ENCODE data around the gene ANKS1B. TPM values are rescaled to one million over a fixed set of nuclear protein-coding genes. Genes with fewer than 3 reads are reported as not detected.

ANKS1B gene
- total RNA-seq, 1 donor = 0.21 TPM

DNA sequence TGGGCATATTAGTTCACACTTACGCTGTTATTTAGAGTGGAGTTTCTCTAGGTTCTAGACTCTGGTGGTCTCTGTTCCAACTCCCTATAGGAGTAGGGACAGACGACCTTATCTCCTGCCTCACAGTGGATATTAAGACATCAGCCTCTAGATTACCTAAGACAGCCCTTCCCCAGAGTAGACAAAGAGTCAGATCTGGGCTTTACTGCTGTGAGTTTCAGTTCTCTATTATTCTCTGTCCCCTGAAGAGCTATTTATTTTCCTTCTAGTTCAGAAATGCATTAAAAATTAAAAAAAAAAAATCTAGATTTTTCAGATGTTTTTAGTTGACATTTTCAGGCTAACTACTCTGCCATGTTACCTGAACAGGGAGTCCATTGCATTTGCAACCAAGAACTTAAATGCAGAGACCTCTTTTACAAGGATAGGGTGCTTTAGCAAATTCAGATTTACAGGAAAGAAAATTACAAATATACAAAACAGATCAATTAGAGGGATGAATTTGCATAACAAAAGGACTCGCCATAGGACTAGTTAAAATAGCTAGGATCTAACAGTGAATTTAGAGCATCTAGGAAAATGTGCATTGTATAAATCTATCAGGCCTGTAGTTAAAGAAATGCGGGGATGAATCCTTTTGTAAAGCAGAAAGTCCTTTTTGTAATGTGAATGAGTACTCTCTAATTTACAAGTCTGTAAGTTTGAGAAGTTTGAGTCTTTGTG, 958.2 kb downstream of the ANKS1B start:
- Histone ChIP-seq H3K4me3 (ENCODE audit: low read length) (no peak overlapping the region), H3K9me3 (ENCODE audit: low read depth, low read length) (no peaks in the 10 kb centered on the region), H3K27me3 (ENCODE audit: insufficient read depth, low read length) (no peaks in the 10 kb centered on the region), H3K4me1 (ENCODE audit: insufficient read depth, low read length) (no peaks in the 10 kb centered on the region)

- Histone ChIP-seq H3K9me3 (ENCODE audit: low read depth, low read length) (no peaks in the 10 kb centered on the region), H3K4me3 (ENCODE audit: low read length) (no peak overlapping the region), H3K4me1 (ENCODE audit: insufficient read depth, low read length) (no peaks in the 10 kb centered on the region), H3K27me3 (ENCODE audit: insufficient read depth, low read length) (no peaks in the 10 kb centered on the region)
Measured at GRCh38 chr12:99024870-99025269, 959.9 kb downstream of the ANKS1B start.

DNA sequence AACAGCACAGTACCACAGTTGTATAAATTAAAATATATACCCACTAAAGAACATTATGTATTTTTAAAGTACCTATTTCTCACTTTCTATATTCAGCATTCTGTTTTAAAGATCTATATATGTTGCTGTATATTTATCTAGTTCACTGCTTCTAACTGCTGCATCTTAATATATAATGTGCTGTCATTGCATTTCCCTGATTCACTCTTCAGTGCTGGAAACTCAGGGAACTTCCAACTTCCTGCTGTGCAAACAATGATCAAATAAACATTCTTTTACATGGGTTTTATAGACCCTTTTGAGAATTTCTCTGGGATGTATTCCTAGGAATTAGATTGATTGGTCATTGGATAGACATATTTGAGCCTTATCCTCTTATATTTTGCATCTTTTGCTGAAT, 960.5 kb downstream of the ANKS1B start:
- H3K4me1 ChIP-seq (ENCODE audit: insufficient read depth, low read length) = no peaks in the 10 kb centered on the region
- H3K9me3 ChIP-seq (ENCODE audit: low read depth, low read length) = no peaks in the 10 kb centered on the region
- no peaks in the 10 kb centered on the region for H3K27me3 ChIP-seq (ENCODE audit: insufficient read depth, low read length)
- H3K4me3 ChIP-seq (ENCODE audit: low read length) = no peak overlapping the region

GRCh38 chr12:99020871-99021270, 963.9 kb downstream of the ANKS1B start:
- no peak overlapping the region for H3K4me3 ChIP-seq (ENCODE audit: low read length)
- H3K27me3 ChIP-seq (ENCODE audit: insufficient read depth, low read length) = no peaks in the 10 kb centered on the region
- no peaks in the 10 kb centered on the region for H3K9me3 ChIP-seq (ENCODE audit: low read depth, low read length)
- H3K4me1 ChIP-seq (ENCODE audit: insufficient read depth, low read length) = no peaks in the 10 kb centered on the region

DNA sequence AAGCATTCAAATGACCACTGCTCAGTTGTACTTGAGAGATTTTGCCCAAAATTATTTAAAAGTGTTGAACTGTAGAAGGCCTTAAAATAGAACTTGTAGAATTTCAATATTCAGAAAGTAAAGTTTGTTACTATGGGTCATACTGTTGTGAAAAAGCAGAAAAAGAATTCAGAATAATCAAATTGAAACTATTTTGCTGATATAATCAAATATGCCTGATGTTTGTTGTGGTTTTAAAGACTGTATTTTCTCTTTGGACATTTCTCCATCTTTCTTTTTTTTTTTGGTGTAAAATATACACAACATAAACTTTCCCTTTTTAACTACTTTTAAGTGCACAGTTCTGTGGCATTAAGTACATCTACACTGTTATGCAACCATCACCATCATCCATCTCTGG, 964.9 kb downstream of the ANKS1B start:
- no peak overlapping the region for H3K4me3 ChIP-seq (ENCODE audit: low read length)
- H3K9me3 ChIP-seq (ENCODE audit: low read depth, low read length) = no peaks in the 10 kb centered on the region
- H3K4me1 ChIP-seq (ENCODE audit: insufficient read depth, low read length) = no peaks in the 10 kb centered on the region
- no peaks in the 10 kb centered on the region for H3K27me3 ChIP-seq (ENCODE audit: insufficient read depth, low read length)

- H3K4me1 ChIP-seq (ENCODE audit: insufficient read depth, low read length) = no peaks in the 10 kb centered on the region
- H3K27me3 ChIP-seq (ENCODE audit: insufficient read depth, low read length) = no peaks in the 10 kb centered on the region
- no peak overlapping the region for H3K4me3 ChIP-seq (ENCODE audit: low read length)
- no peaks in the 10 kb centered on the region for H3K9me3 ChIP-seq (ENCODE audit: low read depth, low read length)
Measured at GRCh38 chr12:99017971-99018370, 966.8 kb downstream of the ANKS1B start.

DNA sequence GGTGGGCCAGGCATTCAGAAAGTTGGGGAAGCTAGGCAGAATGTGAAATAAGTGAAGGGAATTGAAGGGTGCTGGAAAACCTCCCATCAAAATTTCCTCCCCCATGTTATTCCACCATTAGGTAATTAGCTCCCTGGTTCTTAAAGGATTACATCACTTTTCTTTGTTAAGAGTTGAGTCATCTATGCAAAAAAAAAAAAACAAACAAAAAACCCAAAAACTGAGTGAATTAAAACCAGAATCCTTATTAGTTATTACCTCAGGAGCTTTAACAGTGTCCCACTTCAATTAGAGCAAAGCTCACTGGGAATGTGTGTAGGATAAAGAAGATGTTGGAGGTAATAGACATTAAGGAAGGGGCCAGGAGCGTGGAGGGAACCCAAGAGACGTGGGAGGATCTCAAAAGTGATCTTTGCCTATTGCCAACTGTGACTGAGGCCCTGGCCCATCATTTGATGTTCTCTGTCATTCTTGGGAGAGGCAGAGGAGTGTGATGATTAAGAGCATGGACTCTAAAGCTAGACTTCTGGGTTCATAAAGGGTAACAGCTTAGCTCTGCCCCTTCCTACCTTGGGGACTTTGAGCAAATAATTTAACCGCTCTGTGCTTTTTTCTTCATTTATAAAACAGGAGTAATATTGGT, 975.0 kb downstream of the ANKS1B start:
- Histone ChIP-seq H3K9me3 (ENCODE audit: low read depth, low read length) (no peaks in the 10 kb centered on the region), H3K4me3 (ENCODE audit: low read length) (no peak overlapping the region), H3K4me1 (ENCODE audit: insufficient read depth, low read length) (no peaks in the 10 kb centered on the region), H3K27me3 (ENCODE audit: insufficient read depth, low read length) (no peaks in the 10 kb centered on the region)

DNA sequence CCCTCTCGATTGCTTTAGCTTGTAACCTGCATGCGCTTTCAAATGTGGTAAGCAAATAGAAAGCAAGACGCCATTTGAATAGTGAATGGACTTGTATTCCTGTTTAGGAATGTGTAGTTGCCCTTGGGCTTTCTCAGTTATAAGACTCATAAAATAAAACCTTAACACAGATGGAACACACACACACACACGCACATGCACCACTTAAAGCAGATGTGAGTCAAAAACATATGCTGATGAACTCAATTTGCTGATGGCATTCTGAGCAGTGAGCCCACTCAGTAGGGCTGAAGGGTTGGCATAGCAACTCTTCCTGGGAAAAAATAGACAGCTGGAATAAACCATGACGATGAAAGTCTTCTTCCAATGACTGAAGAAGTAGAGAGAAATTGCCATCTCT, 979.1 kb downstream of the ANKS1B start:
- H3K4me3 ChIP-seq (ENCODE audit: low read length) = no peak overlapping the region
- no peaks in the 10 kb centered on the region for H3K4me1 ChIP-seq (ENCODE audit: insufficient read depth, low read length)
- H3K9me3 ChIP-seq (ENCODE audit: low read depth, low read length) = no peaks in the 10 kb centered on the region
- H3K27me3 ChIP-seq (ENCODE audit: insufficient read depth, low read length) = no peaks in the 10 kb centered on the region

DNA sequence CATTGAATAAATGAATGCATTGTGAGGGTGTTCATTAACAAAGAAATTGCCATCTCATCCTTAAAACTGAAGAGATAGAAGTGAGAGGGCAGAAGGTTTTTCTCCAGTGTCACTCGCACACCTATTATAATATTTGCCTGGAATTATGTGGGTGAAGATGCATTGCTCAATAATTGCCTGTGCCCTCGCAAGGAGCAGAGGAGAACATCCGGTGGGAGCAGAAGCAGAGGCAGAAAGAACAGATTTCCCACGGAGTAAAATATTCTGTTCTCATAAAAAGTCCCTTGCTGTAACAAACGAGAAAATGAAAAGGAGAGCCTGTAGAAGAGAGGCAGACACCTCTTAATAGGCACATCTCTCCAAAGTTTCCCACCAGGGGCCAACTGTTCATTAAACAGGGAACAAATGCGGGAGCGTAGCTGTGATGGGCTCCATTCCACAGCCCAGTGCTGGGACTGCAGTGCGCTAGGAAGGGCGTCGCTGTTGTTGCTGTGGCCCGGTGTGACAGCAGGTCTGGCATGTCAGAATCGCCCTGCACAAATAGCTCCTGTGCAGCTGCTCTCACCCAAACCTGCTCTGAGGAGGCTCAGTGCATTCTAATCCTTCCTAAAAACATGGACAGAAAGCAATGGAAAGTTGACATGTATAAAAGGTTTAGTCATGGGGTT, 979.8 kb downstream of the ANKS1B start:
- Histone ChIP-seq H3K4me3 (ENCODE audit: low read length) (no peak overlapping the region), H3K9me3 (ENCODE audit: low read depth, low read length) (no peaks in the 10 kb centered on the region), H3K4me1 (ENCODE audit: insufficient read depth, low read length) (no peaks in the 10 kb centered on the region), H3K27me3 (ENCODE audit: insufficient read depth, low read length) (no peaks in the 10 kb centered on the region)

DNA sequence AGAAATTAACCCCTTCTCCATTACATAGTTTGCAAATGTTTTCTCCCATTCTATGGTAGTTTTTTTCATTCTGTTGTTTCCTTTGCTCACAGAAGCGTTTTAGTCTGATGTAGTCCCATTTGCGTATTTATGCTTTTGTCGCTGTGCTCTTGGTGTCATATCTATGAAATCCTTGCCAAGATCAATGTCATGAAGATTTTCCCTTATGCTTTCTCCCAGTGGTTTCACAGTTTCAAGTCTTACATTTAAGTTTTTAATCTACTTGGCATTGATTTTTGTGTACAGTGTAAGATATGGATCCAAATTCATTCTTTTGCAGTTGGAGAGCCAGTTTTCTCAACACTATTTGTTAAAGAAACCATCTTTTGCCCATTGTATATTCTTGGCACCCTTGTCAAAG, 982.0 kb downstream of the ANKS1B start:
- Histone ChIP-seq H3K4me1 (ENCODE audit: insufficient read depth, low read length) (no peaks in the 10 kb centered on the region), H3K9me3 (ENCODE audit: low read depth, low read length) (no peaks in the 10 kb centered on the region), H3K4me3 (ENCODE audit: low read length) (no peak overlapping the region), H3K27me3 (ENCODE audit: insufficient read depth, low read length) (no peaks in the 10 kb centered on the region)

- no peak overlapping the region for H3K4me3 ChIP-seq (ENCODE audit: low read length)
- no peaks in the 10 kb centered on the region for H3K27me3 ChIP-seq (ENCODE audit: insufficient read depth, low read length)
- H3K4me1 ChIP-seq (ENCODE audit: insufficient read depth, low read length) = no peaks in the 10 kb centered on the region
- no peaks in the 10 kb centered on the region for H3K9me3 ChIP-seq (ENCODE audit: low read depth, low read length)
Measured at GRCh38 chr12:99002156-99002555, 982.6 kb downstream of the ANKS1B start.

GRCh38 chr12:98999559-98999958, 985.2 kb downstream of the ANKS1B start:
- H3K9me3 ChIP-seq (ENCODE audit: low read depth, low read length) = no peaks in the 10 kb centered on the region

GRCh38 chr12:98998697-98999299, 985.9 kb downstream of the ANKS1B start:
- H3K9me3 ChIP-seq (ENCODE audit: low read depth, low read length) = no peaks in the 10 kb centered on the region
- no peaks in the 10 kb centered on the region for H3K27me3 ChIP-seq (ENCODE audit: insufficient read depth, low read length)
- H3K4me1 ChIP-seq (ENCODE audit: insufficient read depth, low read length) = no peaks in the 10 kb centered on the region
- no peak overlapping the region for H3K4me3 ChIP-seq (ENCODE audit: low read length)

More at GRCh38 chr12:98999559-98999958, 985.2 kb downstream of the ANKS1B start:
- no peaks in the 10 kb centered on the region for H3K27me3 ChIP-seq (ENCODE audit: insufficient read depth, low read length)
- no peaks in the 10 kb centered on the region for H3K4me1 ChIP-seq (ENCODE audit: insufficient read depth, low read length)
- no peak overlapping the region for H3K4me3 ChIP-seq (ENCODE audit: low read length)

- no peaks in the 10 kb centered on the region for H3K4me1 ChIP-seq (ENCODE audit: insufficient read depth, low read length)
- H3K27me3 ChIP-seq (ENCODE audit: insufficient read depth, low read length) = no peaks in the 10 kb centered on the region
- H3K9me3 ChIP-seq (ENCODE audit: low read depth, low read length) = no peaks in the 10 kb centered on the region
- no peak overlapping the region for H3K4me3 ChIP-seq (ENCODE audit: low read length)
Measured at GRCh38 chr12:98997899-98998298, 986.8 kb downstream of the ANKS1B start.

DNA sequence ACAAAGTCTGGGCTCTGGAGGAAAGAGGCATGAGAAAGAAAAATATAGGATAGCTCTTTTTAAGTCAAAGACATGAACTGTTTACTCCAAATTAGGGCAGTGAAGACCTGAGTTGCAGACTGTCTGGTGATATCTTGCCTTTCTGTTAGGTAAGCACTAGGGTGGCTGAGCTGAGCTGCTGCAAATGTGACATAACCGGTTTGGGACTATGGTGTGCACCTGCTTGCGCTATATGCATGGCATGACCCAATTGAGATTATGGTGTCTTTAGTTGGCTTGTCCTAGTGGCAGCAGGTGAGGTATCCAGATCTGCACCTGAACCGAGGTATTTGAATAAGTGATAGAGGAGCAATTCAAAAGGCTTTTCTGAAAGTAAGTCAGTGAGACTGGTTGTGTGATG, 994.1 kb downstream of the ANKS1B start:
- no peaks in the 10 kb centered on the region for H3K9me3 ChIP-seq (ENCODE audit: low read depth, low read length)
- H3K4me1 ChIP-seq (ENCODE audit: insufficient read depth, low read length) = no peaks in the 10 kb centered on the region
- no peaks in the 10 kb centered on the region for H3K27me3 ChIP-seq (ENCODE audit: insufficient read depth, low read length)
- no peak overlapping the region for H3K4me3 ChIP-seq (ENCODE audit: low read length)

Measured in mononuclear cell (primary cell).